ENCODE results near the gene SHISA3. TPM values are rescaled to one million over a fixed set of nuclear protein-coding genes. Genes with fewer than 3 reads are reported as not detected.
"Not testable (repeated sequence)": the region's sequence is repeated elsewhere in the genome, so short reads cannot be mapped to it uniquely, and the experiment has no call there.

SHISA3 gene
- 1 to 10 TPM; 1.5 TPM for total RNA-seq
- long read RNA-seq, donor 1: 0 reads
- long read RNA-seq, donor 2, partial matches to known transcripts: 0 of 2 reads
- long read RNA-seq, donor 2, other reads (novel, unspliced or antisense): 0 of 2 reads

DNA sequence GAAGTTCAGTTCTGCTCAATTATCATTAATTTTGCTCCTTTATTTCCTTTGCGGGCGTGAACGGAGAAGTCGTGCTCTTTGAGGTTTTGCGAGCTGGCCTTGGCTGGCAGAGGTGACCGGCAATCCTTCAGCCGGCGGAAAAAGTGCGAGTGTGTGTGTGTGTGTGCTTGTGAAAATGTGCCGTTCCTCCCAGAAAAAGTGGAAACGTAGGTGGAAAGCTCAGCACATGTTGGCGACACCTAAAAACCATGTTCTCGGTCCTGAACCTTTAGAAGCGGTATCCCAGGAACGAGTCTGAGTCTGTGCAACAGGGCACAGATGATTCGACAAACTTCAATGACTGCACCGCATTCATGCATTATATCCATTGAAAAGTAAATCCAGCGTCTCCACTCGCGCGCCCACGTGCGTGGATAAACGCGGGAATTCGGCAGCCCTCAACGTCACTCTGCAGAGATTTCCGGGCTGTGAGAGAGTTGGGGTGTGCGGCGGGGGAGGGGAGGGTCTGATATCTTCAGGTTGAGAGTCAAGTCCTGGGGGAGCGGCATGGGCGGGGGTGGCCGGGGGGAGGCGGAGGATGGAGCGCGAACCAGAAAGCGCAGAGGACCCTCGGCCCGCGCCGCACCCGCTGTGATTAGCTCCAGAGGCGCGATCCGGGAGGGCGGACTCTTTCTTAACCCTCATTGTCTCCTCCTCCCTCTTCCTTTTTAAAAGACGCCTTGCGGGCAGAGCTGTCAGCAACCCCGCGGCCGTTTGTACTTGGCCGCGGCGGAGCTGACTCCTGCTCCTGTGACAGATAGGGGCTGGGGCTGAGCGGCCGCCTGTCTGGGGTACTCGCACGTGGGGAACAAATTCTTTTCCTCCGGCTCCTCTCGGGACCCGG lies at the start of gene SHISA3:
SHISA3 (plus strand) TSS at position 737 of the 883 bp plus-strand sequence. CDS start 569 bp downstream, outside the sequence.
- no peak for DNase-seq (ENCODE audit: low spot score)
- intact Hi-C loops (cut with DNase I): no loop called here

DNA sequence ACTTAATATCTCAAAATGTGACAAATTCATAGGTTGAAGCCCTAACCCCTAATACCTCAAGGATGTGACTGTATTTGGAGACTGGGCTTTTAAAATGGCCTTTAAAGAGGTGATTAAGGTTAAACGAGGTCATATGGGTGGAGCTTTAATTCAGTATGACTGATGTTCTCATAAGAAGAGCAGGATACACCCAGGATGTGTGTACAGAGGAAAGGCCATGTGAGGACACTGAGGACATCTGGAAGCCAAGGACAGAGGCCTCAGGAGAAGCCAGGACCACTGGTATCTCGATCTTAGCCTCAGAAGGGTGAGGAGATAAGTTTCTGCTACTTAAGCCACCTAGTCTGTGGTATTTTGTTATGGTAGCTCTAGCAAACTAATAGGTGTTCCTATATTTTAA lies 49.0 kb upstream of the SHISA3 start:
- intact Hi-C loops (cut with DNase I): no loop called here
- DNase-seq (ENCODE audit: low spot score): no peak

DNA sequence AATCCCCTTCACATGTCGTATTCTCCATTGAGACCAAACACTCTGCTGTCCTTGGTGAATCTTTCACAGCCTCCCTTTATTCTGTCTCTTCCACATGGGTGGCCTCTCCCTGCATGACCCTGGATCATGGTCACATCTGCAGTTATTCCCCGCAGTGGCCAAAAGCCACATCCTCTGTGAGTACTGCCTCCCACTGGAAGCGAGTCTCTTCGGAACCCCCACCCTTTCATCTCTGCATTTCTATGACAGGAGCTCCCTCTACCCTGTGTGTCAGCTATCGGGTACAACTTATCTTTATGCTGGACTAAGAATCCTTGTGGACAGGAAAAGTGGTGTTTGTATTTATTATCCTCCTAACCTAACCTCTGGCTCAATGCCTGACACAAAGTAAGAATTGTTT lies 48.6 kb upstream of the SHISA3 start:
- no peak for DNase-seq (ENCODE audit: low spot score)
- intact Hi-C loops (cut with DNase I): no loop called here

DNA sequence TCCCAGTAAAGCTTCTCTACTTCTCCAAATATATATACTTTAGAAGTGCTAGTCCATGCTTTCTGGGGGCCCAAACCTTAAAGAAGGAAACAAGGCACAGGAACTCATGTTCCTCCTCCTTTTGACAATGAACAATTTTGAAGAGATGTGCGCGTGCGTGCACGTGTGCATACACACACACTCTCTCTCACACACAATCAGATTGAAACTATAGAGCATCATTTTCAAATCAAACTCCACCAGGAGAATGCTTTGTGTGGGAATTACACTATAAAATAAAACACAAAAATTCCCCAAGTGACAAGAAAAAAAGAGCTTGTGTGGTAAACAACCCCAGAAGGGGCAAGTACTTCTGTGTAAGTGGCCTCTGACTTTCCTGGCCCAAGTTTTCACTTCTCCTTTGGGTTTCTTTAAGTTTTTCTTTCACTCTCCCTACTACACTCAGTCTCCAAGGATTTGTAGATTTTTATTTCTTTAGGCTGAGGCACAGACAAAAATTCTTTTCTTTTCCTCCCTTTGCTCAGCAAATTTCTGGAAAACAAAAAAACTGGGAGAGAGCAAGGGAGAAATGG lies 46.6 kb upstream of the SHISA3 start:
- no peak for DNase-seq (ENCODE audit: low spot score)
- intact Hi-C loops (cut with DNase I): no loop called here

DNA sequence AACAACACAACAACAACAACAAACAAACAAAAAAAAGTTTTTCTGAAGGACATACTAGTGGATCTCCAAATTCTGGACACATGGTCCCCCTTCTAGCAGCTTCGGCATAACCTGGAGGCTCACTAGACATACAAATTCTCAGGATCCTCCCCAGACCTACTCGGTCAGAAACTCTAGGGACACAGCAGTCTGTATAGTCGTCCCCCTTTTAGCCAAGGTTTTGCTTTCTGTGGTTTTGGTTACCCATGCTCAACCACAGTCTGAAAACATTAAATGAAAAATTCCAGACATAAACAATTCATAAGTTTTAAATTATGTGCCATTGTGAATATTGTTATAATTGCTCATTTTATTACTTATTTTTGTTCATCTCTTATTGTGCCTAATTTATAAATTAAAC lies 45.2 kb upstream of the SHISA3 start:
- DNase-seq (ENCODE audit: low spot score): no peak
- intact Hi-C loops (cut with DNase I): no loop called here

DNA sequence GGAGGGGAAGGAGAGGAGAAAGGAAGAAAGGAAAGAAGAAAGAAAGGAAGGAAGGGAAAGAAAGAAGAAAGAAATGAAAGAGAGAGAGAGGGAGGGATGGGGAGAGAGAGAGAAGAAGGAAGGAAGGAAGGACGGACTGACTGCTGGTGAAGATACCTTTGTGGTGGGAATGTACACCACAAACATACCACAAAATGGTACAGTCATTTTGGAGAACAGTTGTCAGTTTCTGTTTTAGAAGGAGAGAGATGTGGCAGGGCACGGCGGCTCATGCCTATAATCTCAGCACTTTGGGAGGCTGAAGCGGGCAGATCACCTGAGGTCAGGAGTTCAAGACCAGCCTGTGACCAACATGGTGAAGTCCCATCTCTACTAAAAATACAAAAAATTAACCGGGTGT lies 40.0 kb upstream of the SHISA3 start:
- intact Hi-C loops (cut with DNase I): no loop called here
- DNase-seq (ENCODE audit: low spot score): no peak

DNA sequence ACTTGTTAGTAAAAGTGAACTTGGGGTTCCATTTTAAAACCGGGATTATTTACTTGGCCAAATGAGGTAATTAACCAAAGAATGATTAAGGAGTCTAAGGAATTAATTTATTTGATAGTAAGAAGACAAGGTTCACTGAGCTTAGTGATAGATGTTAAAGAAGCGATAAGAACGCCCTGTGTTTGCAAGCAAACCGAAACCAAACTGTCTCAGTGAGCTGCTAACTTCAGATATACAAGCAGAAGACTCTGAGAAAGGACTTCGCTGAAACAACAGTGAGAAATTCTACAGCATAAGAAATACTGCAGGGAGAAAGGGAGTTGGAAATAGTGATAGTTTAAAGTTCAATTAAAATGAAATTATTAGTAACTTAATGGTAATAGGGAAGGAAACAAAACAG lies 37.6 kb upstream of the SHISA3 start:
- DNase-seq (ENCODE audit: low spot score): no peak
- intact Hi-C loops (cut with DNase I): no loop called here

DNA sequence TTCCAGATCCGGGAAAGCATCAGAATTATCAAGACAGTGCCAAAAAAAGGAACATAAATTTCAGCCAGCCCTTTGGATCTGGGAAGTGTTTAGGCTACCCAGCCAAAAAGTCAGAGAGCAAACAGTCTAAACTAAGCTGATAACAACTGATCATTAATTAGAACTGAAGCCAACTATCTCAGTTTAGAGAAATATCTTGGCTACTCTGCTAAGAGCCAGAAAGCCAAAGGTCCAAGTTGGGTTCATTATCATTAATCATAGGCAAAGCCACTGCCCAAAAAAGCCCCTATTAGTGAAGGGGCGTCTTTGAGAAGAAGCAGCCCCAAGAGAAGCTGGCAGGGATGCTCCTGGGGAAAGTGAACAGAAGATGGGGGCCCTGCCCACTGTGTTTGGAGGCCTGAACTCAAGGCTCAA lies 37.0 kb upstream of the SHISA3 start:
- intact Hi-C loops (cut with DNase I): no loop called here

DNA sequence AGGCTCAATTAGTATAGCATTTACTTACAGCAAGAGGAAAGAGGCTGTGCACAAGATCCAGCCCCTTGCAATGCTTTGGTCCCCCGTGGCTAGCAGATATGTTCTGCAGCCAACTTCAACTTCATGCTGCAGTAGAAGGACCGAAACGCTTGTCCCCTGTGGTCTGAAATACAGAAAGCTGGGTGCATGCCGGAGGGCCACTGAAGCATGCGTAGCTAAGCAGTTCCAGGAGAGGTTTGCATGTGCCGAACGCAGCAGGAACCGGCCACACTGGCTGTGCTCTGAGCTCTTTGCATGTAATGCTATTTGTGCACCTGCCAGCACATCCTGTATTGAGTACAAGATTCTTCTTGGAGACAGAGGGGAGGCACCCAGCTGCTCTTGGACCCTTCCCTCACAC lies 35.8 kb upstream of the SHISA3 start:
- intact Hi-C loops (cut with DNase I): no loop called here
- no peak for DNase-seq (ENCODE audit: low spot score)

More for the DNA sequence above, 37.0 kb upstream of the SHISA3 start:
- no peak for DNase-seq (ENCODE audit: low spot score)

DNA sequence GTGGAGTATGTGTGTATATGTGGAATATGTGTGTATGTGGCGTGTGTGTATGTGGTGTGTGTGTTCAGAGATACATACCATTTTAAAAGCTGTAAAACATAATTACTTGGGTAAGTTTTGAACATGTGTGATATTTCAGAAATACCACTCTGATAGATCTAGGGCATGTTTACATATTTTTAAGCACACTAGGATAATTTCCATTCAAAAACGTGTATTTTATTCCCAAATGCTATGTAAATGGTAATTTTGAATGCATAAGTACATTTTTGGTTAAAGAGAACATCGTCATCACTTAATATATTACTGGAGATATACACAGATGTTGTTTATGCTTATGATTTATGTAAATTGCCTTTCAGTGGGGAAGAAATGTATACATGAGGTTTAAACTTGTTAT lies 34.7 kb upstream of the SHISA3 start:
- intact Hi-C loops (cut with DNase I): no loop called here
- DNase-seq (ENCODE audit: low spot score): no peak

DNA sequence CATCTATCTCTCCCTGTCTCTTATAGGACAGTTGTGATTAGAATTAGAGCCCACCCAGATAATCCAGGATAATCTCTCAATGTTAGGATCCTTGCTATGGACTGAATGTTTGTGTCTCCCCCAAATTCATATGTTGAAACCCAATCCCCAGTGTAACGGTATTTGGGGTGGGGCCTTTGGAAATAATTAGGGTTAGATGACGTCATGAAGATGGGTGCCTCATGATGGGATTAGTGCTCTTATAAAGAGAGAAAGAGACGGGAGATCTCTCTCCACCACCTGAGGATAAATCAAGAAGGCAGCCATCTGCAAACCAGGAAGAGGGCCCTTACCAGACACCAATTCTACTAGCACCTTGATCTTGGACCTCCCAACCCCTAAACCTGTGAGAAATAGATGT lies 33.7 kb upstream of the SHISA3 start:
- intact Hi-C loops (cut with DNase I): no loop called here
- no peak for DNase-seq (ENCODE audit: low spot score)

DNA sequence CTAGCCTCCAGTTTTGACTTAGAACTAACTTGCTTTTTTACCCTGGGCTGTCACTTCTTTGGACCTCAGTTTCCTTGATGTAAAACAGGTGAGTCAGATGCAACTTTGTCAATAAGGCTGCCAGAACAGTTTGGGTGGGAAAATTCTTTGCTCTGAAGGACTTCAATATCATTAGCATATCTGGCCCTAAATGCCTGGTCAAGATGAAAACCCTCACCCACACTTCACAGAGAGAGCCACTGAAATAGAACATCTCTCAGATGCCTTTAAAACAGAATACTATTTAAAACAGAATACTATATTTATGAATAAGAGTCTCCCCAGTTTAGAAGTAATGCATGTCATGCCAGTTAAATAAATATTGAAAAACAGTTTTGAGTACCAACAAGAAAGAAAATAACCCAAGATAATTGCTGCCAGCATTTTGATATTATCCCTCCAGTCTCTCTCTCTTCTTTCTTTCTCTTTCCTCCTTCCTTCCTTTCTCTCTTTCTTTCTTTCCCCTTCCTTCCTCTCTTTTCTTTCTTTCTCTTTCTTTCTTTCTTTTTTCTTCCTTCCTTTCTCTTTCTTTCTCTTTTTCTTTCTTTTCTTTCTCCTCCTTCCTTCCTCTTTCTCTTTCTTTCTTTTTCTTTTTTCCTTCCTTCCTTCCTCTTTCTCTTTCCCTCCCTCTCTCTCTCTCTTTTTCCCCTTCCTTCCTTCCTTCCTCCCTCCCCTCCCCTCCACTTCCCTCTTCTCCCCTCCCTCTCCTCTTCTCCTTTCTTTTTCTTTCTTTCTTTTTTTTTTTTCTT lies 32.8 kb upstream of the SHISA3 start:
- no peak for DNase-seq (ENCODE audit: low spot score)
- intact Hi-C loops (cut with DNase I): no loop called here

DNA sequence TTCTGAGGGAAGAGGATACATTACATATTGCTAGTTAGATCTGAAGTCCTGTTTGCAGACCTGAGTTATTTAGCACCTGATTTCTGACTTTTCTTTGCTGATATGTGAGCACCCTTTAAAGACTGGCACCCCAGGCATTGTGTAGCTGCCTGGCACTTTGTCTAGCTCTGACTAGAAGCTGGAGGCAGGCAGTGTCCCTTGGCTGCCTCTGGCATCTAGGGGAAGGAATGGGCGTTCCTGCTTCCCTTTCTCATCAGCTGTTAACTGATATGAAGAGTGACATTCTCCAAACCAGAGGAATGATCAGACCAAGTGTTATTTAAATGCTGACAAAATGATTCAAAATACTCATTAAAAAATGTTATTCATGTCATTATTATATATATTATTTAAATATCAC lies 30.3 kb upstream of the SHISA3 start:
- intact Hi-C loops (cut with DNase I): no loop called here
- DNase-seq (ENCODE audit: low spot score): no peak

DNA sequence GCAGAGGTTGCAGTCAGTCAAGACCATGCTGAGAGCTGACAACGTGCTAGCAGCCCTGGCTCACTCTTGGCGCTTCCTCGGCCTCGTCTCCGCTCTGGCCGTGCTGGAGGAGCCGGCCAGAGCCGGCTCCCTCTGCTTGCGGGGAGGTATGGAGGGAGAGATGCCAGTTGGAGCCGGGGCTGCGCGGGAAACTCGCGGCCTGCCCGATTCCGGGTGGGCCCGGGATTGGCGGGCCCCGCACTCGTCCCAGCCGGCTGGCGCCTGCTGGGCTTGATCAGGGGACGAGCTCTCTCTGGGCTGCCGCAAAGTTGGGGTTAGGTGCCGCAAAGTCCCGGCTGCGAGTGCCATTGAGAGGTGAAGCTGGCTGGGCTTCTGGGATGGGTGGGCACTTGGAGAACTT lies 27.8 kb upstream of the SHISA3 start:
- intact Hi-C loops (cut with DNase I): no loop called here
- DNase-seq (ENCODE audit: low spot score): no peak

DNA sequence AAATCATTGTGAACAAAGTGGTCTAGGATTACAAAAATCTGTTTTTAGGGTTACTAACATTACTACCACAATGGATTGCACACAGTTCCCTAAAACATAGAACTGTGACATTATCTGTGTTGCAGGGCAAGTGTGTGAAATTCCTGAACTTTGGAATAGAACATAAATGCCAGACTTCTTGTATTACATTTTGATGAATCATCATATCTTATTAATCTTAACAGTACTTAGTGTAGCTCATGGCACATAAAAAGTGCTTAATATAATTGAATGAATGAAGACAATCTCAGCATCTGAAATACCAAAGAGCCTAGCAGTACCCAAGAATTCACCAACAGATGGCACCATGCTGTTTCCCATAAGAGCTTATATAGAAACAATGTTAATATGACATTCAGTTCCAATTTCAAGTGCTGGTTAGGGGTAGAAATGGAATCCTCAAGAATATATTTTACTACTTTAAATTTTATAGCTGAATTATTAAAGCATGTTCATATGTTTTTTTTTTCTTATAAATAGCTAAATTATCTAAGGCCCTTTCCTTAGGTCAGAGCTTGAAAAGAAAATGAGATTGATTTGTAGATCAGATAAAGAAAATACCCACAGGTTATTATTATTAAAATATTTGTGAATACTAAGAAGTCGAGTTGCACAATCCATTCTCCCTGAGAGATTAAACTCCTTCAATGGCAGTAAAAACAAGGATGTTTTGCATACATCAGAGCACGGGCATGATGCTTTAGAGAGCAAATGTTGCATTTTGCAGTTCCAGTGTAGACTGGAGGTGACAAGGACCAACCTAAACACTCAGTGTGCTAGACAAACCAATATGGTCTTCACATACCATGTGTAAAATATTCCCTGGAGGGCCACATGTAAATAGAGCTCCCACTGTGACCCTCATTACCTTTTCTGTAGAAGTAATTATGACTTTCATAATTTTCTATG lies 25.7 kb upstream of the SHISA3 start:
- DNase-seq (ENCODE audit: low spot score): no peak
- intact Hi-C loops (cut with DNase I): no loop called here

DNA sequence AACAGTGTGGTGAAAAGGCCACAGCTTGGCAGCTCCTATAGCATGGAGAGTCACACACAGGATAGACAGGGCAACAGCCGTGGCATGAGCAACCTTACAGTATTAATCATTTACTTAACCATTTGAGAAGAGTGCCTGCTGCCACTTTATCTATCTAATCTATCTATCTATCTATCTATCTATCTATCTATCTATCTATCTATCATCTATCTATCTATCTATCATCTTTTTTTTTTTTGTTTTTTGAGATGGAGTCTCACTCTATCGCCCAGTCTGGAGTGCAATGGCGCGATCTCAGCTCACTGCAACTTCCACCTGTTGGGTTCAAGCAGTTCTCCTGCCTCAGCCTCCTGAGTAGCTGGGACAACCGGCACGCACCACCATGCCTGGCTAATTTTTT lies 25.0 kb upstream of the SHISA3 start:
- DNase-seq (ENCODE audit: low spot score); intact Hi-C loops (cut with DNase I): not testable (repeated sequence)

DNA sequence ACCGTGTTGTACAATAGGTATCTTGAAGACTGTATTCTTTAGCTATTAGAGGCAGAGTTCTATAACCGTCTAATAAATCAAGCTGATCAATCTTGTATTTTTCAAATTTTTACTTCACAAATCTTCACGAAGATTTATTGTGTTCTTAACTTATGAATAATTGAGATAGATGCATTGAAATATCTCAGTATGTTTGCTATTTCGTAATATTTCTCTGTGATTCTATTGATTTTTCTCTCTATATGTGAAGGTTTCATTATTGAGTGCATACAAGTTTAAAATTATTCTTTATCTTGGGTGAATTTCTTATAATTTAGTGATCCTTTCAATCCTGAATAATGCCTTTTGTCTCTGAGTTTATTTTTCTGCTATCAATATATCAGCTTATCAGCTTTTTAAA lies 19.8 kb upstream of the SHISA3 start:
- no peak for DNase-seq (ENCODE audit: low spot score)
- intact Hi-C loops (cut with DNase I): no loop called here

DNA sequence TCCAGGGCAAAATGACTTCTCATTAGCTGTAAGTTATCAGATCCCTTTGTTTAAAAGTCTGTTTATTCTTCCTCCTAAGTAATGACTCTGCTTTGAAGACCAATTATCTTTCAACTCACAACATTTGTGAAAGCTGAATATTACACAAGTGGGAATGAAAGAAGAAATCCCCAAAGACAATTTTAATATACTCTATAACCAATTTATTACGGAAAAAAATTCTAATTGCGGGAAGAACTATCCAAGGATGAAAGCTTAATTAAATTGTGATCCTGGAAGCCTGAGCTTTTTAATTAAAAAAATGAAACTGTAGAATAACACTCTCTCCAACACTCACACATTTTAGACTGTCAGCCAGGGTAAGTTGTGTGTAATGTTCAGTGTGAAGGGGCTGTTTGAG lies 15.6 kb upstream of the SHISA3 start:
- no peak for DNase-seq (ENCODE audit: low spot score)
- intact Hi-C loops (cut with DNase I): no loop called here

DNA sequence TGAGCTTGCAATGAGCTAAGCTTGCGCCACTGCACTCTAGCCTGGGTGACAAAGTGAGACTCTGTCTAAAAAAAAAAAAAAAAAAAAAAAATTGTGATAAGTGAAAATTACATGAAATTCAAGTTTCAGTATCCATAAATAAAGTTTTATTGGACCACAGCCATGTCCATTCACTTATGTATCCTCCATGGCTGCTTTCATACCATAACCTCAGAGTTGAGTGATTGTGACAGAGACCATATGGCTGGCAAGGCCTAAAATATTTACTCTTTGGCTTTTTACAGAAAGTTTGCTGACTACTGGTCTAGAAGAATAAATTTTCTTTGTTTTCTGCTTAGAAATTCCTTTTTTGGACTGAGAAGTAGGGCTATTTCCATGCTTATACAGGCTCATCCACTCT lies 11.8 kb upstream of the SHISA3 start:
- intact Hi-C loops (cut with DNase I): no loop called here
- DNase-seq (ENCODE audit: low spot score): no peak
